GM18498 (cell line): ENCODE measurements around the gene RBM12.

Source experiments
- ATAC-seq: cut with Tn5 transposase; IDR thresholded peaks from one replicate; pipeline ENCODE4 v1.9.1; 2021; ENCODE audit warnings: mild to moderate bottlenecking, moderate library complexity; ENCODE audit not compliant: unreplicated experiment

Gene RBM12

GRCh38 chr20:35602851-35603495 lies 61.7 kb downstream of the RBM12 start:
- ATAC-seq, result no peak

- no peak for ATAC-seq
Observed at GRCh38 chr20:35601990-35602389, 62.7 kb downstream of the RBM12 start.

- peak; percentile 61 for ATAC-seq
Observed at GRCh38 chr20:35600993-35601973, 63.4 kb downstream of the RBM12 start.

- no peak for ATAC-seq
Observed at GRCh38 chr20:35600176-35600992, 64.3 kb downstream of the RBM12 start.

DNA sequence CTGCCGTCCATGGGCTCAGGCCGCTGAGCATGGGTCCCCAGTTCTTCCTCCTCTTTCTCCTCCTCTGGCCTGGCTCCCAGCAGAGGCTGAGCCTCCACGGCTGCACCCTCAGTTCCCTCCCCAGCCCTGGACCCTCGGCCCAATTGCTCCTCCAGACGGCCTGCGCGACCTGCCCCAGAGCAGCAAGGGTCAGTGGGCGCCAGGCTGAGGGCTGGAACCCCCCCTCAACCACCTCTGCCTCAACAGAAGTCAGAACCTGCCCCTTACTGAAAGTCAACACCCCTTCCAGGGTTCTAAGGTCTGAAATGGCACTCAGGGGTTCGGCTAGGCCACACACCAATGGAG lies 65.0 kb downstream of the RBM12 start:
- no peak for ATAC-seq
